GM23338 (cell line): ENCODE results near the gene TCF20. TPM values are rescaled to one million over a fixed set of nuclear protein-coding genes. Genes with fewer than 3 reads are reported as not detected.

Experiments
- ATAC-seq: fragments of 200-7000 bp; cut with Tn5 transposase; 3 replicates; pipeline ENCODE4 v1.9.1; 2020
- DNase-seq: peaks from one replicate; pipeline ENCODE4 v3.0.0-alpha.2; 2015; ENCODE audit warnings: low spot score
- H2AFZ ChIP-seq: fragments of 200-600 bp; sonication (generic); 2 replicates; pipeline ENCODE4 v1.8.0; 2016; ENCODE audit warnings: antibody characterized with exemption, mild to moderate bottlenecking, moderate library complexity
- H3F3A ChIP-seq: fragments of 200-600 bp; sonication (generic); replicated peaks from 2 replicates; pipeline ENCODE4 v1.8.0; 2017; ENCODE audit warnings: antibody characterized with exemption, mixed run types, low read depth
- H3K27ac ChIP-seq: fragments of 200-600 bp; sonication (generic); 2 replicates; pipeline ENCODE4 v1.6.1; 2016; ENCODE audit warnings: low read depth
- H3K27me3 ChIP-seq: fragments of 200-600 bp; sonication (generic); 2 replicates; pipeline ENCODE4 v1.8.0; 2016; ENCODE audit warnings: mild to moderate bottlenecking, mixed run types, moderate library complexity; ENCODE audit not compliant: insufficient read depth
- H3K36me3 ChIP-seq: fragments of 200-600 bp; sonication (generic); 2 replicates; pipeline ENCODE4 v1.8.0; 2016; ENCODE audit warnings: mild to moderate bottlenecking; ENCODE audit not compliant: insufficient read depth
- H3K4me1 ChIP-seq: fragments of 200-600 bp; sonication (generic); 2 replicates; pipeline ENCODE4 v1.8.0; 2016; ENCODE audit warnings: mild to moderate bottlenecking, moderate library complexity; ENCODE audit not compliant: insufficient read depth
- H3K4me2 ChIP-seq: fragments of 200-600 bp; sonication (generic); 2 replicates; pipeline ENCODE4 v1.7.1; 2017; ENCODE audit warnings: mixed run types
- H3K4me3 ChIP-seq: fragments of 200-600 bp; sonication (generic); 2 replicates; pipeline ENCODE4 v1.6.1; 2016; ENCODE audit warnings: mixed run types
- H3K79me2 ChIP-seq: fragments of 200-600 bp; sonication (generic); replicated peaks from 2 replicates; pipeline ENCODE4 v1.8.0; 2017; ENCODE audit warnings: mild to moderate bottlenecking; ENCODE audit not compliant: insufficient read depth
- H3K9me2 ChIP-seq: fragments of 200-600 bp; sonication (generic); 2 replicates; pipeline ENCODE4 v1.8.0; 2017; ENCODE audit not compliant: insufficient read depth
- H4K20me1 ChIP-seq: fragments of 200-600 bp; sonication (generic); replicated peaks from 2 replicates; pipeline ENCODE4 v1.8.0; 2017; ENCODE audit warnings: mild to moderate bottlenecking; ENCODE audit not compliant: insufficient read depth
- H3K27ac Mint-ChIP-seq: 2 replicates; pipeline ENCODE4 v1.8.0; 2020; ENCODE audit warnings: inconsistent platforms, mild to moderate bottlenecking, moderate library complexity, mixed read lengths
- H3K27me3 Mint-ChIP-seq: 3 replicates; pipeline ENCODE4 v1.8.0; 2022; ENCODE audit warnings: low read depth, mild to moderate bottlenecking, moderate library complexity, mixed read lengths, inconsistent platforms; ENCODE audit not compliant: insufficient read depth, poor library complexity
- H3K36me3 Mint-ChIP-seq: 3 replicates; pipeline ENCODE4 v1.8.0; 2021; ENCODE audit warnings: low read depth, mild to moderate bottlenecking, inconsistent platforms, moderate library complexity, mixed read lengths
- H3K4me1 Mint-ChIP-seq: 3 replicates; pipeline ENCODE4 v1.8.0; 2020; ENCODE audit warnings: mild to moderate bottlenecking, inconsistent platforms, mixed read lengths
- H3K4me3 Mint-ChIP-seq: 3 replicates; pipeline ENCODE4 v1.8.0; 2021; ENCODE audit warnings: moderate library complexity, mild to moderate bottlenecking, inconsistent platforms, mixed read lengths
- H3K9me3 Mint-ChIP-seq: 3 replicates; pipeline ENCODE4 v1.8.0; 2020; ENCODE audit warnings: moderate library complexity, mild to moderate bottlenecking, inconsistent platforms, mixed read lengths
- CREB1 ChIP-seq: fragments of 250-450 bp; sonication (Bioruptor Pico); IDR thresholded peaks from 2 replicates; pipeline ENCODE4 v1.5.0; 2020; ENCODE audit warnings: low read depth, mild to moderate bottlenecking, moderate library complexity
- CTCF ChIP-seq, 2 experiments: fragments of 200-600 bp in 1 of 2; sonication (generic) in 1 of 2; conservative IDR thresholded peaks; 2 replicates each; pipeline versions ENCODE4 v1.5.1 to v1.6.1; 2016 to 2017; ENCODE audit warnings: antibody characterized with exemption in 2 of 2, low read depth in 2 of 2, mild to moderate bottlenecking in 2 of 2, moderate library complexity in 1 of 2
- EZH2 ChIP-seq: fragments of 200-600 bp; sonication (generic); IDR thresholded peaks from one replicate; pipeline ENCODE4 v1.8.0; 2017; ENCODE audit warnings: antibody characterized with exemption, mild to moderate bottlenecking, low read depth; ENCODE audit not compliant: unreplicated experiment
- EZH2phosphoT487 ChIP-seq: fragments of 200-600 bp; sonication (generic); IDR thresholded peaks from one replicate; pipeline ENCODE4 v1.8.1; 2018; ENCODE audit warnings: antibody characterized with exemption; ENCODE audit not compliant: unreplicated experiment
- NANOG ChIP-seq: IDR thresholded peaks from 2 replicates; pipeline ENCODE4 v1.6.1; 2016; ENCODE audit warnings: antibody characterized with exemption, borderline replicate concordance
- REST ChIP-seq: IDR thresholded peaks from one replicate; pipeline ENCODE4 v1.6.1; 2018; ENCODE audit warnings: antibody characterized with exemption; ENCODE audit not compliant: unreplicated experiment
- STAT1 ChIP-seq: IDR thresholded peaks from one replicate; pipeline ENCODE4 v1.6.1; 2016; ENCODE audit warnings: antibody characterized with exemption; ENCODE audit not compliant: unreplicated experiment
- ZNF114 ChIP-seq: fragments of 250-450 bp; sonication (Bioruptor Pico); IDR thresholded peaks from 2 replicates; pipeline ENCODE4 v1.5.0; 2020; ENCODE audit warnings: mild to moderate bottlenecking, moderate library complexity
- ZNF462 ChIP-seq: fragments of 250-450 bp; sonication (Bioruptor Pico); IDR thresholded peaks from 2 replicates; pipeline ENCODE4 v1.5.0; 2020; ENCODE audit warnings: mild to moderate bottlenecking, moderate library complexity
- polyA plus RNA-seq: library from polyadenylated mRNA; unstranded; fragments of >200 nt; fragmentation: Nextera tagmentation; extraction: Ambion mirVana; gene quantifications from 2 replicates; pipeline ENCODE4 v1.2.1, GENCODE V29; 2016
- total RNA-seq: library from RNA; depleted of rRNA; stranded (reverse); fragments of >200 nt; shearing (Covaris generic); gene quantifications from 2 replicates; pipeline ENCODE4 v1.2.3, GENCODE V29; 2014

TCF20 gene
- total and polyA plus RNA-seq, 2 experiments from 2014 or later = 6.4 to 68.7 TPM

- TF ChIP-seq ZNF462 (no peak), CTCF (conservative IDR thresholded peaks at IDR 0.05; ENCODE audit: low read depth in 2 of 2) (no peak), ZNF114 (no peak)
Observed at GRCh38 chr22:42225841-42226240, 44.6 kb downstream of the TCF20 start (continued).

- DNase-seq (no peak), ATAC-seq (no peak)
- no peak overlapping the region for H2AFZ ChIP-seq
- H3K4me3 Mint-ChIP-seq = no peak overlapping the region
- H3K9me3 Mint-ChIP-seq = no peaks in the 10 kb centered on the region
- H3K27me3 ChIP-seq = no peaks in the 10 kb centered on the region
- TF ChIP-seq ZNF114 = no peak
- TF ChIP-seq CREB1 = no peak
- TF ChIP-seq REST = no peak
- TF ChIP-seq EZH2phosphoT487 = no peak
- no peak for TF ChIP-seq EZH2
- no peak for TF ChIP-seq NANOG
- no peak for TF ChIP-seq STAT1
- peaks cover 2% of the 10 kb centered on the region for H3K27me3 Mint-ChIP-seq
- peaks cover 78% of the 10 kb centered on the region for H4K20me1 ChIP-seq
- H3K27ac ChIP-seq = no peak overlapping the region
- no peak overlapping the region for H3K27ac Mint-ChIP-seq
- H3K36me3 Mint-ChIP-seq = no peaks in the 10 kb centered on the region; the same call in 2 of the 3 replicates
- H3F3A ChIP-seq = 0 out of 2 replicates have a peak, but pooled peaks cover 4% of the 10 kb centered on the region
- peaks cover 26% of the 10 kb centered on the region for H3K4me1 ChIP-seq
- H3K9me2 ChIP-seq = no peaks in the 10 kb centered on the region
- H3K36me3 ChIP-seq = no peaks in the 10 kb centered on the region
- H3K4me3 ChIP-seq = no peak overlapping the region
- peaks cover 90% of the 10 kb centered on the region for H3K79me2 ChIP-seq
- H3K4me2 ChIP-seq = no peak overlapping the region
- peaks cover 20% of the 10 kb centered on the region for H3K4me1 Mint-ChIP-seq
Observed at GRCh38 chr22:42222140-42222539, 48.3 kb downstream of the TCF20 start.
